Umbilical cord (tissue), 2 donors: Measurements from ENCODE around the gene C14orf119. TPM values are rescaled to one million over a fixed set of nuclear protein-coding genes. Genes with fewer than 3 reads are reported as not detected.

ENCODE experiments used
- DNase-seq: peaks from one replicate; pipeline ENCODE4 v3.0.0-alpha.2; 2015; ENCODE audit warnings: low spot score
- total RNA-seq: library from RNA; depleted of rRNA; stranded (reverse); fragments of >200 nt; gene quantifications from one replicate; pipeline ENCODE4 v1.2.3, GENCODE V29; 2014; ENCODE audit warnings: low replicate concordance; ENCODE audit not compliant: insufficient read depth

C14orf119 gene
- total RNA-seq, 1 donor from 2014 or later: 15.4 TPM

DNA sequence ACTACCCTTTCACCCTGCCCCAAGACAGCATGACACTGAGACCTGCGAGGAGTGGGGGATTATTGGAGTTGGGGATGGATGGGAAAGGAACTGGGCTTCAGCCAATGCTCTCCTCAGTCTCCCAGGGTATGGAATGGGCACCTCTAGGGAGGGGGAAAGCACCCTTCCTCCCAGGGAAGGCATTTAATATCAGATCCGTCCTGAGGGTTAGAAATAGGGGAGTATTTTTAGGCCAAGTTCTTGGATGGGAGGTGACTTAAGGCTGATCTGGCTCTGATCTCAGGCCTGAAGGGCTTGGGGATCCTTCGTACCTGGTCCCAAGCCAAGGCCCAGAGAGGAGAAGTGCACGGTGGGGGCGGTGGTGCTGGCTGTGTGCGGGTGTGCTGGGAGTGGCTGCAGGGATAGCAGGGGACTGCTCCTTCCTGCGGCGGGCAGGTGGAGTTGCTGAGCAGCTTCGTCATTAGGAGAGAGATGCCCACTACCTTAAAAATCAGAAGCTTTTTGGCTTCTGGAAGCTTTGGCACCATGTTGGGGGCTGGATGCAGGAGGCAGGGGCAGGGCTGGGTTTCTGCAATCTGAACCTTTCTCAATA lies 30.7 kb downstream of the C14orf119 start:
- no peak for DNase-seq

DNA sequence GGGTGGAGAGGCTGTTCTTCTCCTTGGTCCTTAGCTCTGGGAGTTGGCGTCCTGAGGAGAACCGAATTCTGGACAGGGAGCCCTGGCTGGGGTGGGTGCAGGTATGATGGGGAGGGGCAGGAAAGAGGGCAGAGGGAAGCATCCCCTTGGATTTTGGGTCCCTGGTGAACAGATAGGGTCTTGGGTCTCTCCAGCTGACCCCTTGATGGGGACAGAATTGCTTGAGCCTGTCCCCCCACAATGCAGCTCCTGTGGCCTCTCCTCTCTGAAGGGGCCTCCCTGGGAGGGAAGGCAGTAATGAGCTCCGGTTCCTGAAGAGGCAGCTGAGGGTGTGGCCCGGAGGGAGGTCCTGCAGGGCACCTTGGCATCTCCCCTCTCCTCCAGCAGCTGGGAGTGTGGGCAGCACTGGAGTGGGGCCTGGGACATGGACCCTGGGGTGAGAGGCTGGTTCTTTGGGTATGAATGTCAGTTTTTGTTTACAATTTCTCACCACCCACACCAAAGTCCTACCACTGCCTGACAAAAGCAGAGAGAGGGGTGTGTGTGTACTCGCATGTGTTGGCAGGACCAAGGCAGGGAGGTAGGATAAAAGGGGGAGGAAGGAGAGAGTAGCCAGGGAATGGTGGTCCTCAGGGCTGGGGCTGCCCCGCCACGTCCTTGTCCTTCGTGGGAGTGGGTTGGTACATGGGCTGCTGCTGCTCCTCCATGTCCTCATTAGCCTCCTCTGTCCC lies 31.4 kb downstream of the C14orf119 start:
- DNase-seq: no peak

DNA sequence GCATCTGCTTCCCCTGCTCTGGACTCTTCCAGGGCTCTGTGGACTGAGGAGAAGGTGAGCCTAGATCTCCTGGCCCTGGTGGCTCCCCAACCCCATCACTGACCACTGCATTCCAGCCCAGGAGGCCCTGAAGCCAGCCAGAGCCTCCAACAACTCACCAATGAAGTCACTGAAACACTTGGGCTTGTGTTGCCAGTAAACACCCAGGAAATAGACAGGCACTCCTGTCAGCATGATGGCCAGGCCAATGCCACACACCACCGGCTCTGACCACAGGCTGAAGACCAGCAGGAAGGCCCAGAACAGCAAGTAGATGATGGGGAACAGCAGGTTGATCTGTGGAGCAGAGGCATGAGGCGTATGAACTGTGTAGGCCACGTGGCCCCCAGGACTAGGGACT lies 32.6 kb downstream of the C14orf119 start:
- DNase-seq: no peak

GRCh38 chr14:23128969-23129758 lies 33.9 kb downstream of the C14orf119 start:
- no peak for DNase-seq

DNA sequence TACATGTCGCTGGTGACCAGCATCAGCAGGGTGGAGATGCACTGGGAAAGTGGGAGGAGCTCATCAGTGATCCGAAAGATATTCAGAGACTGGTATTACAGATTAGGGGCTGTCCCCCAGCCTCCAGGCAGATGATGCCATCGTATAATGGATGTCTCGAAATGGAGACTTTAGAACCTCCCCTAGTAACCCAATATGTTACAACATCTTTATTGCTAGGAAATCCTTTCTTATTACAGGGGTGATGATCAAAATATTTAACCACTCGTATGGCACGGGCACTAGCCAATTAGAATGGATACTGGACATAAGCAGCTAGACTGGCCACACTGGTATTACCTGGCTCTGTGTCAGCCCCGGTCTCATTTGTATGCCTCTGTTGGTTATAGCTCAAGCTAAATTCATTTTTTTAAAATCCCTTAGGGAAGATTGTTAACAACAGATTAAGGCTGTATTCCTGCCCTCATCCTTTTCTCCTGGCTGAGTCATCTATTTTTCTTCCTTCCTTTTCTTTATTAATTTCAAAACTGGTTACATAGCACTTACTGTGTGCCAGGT lies 34.5 kb downstream of the C14orf119 start:
- DNase-seq: no peak

GRCh38 chr14:23130871-23131270 lies 35.6 kb downstream of the C14orf119 start:
- DNase-seq: no peak

- DNase-seq: no peak
Observed at GRCh38 chr14:23131482-23131881, 36.2 kb downstream of the C14orf119 start.

DNA sequence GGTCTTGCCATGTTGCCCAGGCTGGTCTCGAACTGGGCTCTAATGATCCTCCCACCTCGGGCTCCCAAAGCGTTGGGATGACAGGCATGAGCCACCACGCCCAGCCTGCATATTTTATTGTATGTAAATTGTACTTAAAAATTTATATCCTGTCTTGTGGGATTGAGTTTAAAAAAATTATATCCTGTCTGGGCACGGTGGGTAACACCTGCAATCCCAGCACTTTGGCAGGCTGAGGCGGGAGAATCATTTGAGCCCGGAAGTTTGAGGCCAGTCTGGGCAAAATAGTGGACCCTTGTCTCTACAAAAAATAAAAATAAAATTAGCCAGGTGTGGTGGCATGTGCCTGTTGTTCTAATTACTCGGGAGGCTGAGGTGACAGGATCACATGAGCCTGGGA lies 37.7 kb downstream of the C14orf119 start:
- DNase-seq: no peak

DNA sequence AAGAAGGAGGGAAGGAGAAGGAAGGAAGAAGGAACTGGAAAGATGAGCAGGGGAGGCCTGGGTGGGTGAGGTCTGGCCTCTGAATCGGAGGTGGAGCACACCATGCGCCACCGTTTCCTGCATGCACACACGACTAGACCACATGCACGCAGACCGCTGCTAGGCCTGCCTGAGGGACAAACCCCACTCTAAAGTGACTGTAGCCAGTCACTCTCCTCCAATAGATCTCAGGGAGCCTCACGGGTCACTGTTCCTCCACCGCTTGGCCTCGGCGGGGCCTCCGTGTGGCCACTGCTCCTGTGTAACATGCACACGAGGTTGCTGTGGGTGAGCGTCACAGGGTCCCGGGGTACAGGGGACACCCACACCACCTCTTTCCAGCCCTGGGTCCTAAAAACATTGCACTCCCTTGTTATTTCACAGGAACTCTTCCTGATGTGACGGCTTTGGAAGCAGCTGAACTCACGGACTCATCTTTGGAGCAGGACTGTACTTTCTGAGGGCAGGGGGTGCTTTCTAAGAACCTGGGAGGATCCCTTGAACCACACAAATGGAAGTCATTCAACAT lies 41.3 kb downstream of the C14orf119 start:
- DNase-seq: no peak

DNA sequence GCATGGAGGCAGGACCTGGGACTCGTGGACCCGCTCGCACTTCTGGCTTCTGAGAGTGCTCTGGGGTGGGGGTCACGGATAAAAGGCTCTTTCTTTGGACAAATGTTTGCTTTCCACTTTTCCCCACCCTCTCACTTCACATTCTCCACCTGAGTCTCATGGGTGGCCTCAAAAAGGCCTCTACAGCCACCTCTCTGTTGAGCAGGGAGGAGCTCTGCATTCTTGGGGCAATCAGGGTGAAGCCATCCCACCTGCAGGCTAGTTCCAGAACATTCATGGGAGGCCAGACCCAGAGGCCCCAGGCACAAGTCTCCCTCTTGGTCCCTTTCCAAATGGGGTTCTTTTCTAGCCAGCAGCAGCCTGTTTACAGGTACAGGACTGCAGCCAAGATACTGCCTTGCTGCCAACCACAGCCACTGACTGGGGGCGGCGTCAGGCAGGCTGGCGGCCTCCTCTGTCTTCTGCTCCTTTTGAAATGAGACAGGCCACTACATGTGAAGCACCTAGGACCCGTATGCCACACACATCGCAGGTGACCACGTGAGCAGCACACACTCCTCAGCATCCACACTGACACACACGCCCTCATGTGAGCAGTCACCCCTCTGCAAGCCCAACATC lies 42.0 kb downstream of the C14orf119 start:
- DNase-seq: no peak

DNA sequence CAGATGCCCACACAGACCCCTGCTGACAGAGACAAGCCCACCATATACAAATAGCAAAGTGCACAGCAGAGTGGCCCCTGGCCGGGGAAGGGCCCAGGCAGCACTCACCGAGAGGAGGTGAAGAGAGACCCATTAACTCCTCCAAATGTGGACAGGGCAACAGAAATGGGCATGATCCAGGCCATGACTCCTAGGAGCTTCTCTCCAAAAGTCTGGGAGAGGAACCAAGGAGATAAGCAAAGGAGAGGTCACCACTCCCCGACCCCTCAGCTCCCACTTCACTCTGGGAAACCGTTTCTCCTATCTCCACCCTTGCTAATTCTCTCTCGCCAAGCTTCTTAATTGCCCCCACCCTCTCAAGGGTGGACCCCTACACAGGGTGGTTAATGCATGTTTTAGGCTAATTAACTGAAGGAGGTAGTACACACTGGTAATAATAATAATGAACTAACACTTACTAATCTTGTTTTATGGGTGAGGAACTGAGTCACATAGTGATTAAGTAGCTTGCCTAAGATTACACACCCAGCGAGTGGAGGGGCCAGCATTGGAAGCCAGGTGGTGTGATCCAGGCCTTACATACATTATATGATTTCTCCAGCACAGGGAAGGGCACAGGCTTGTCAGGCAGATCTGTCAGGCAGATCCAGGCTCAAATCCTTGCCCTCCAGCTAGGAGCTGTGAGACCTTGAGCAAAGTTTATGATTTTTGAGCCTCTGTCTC lies 42.7 kb downstream of the C14orf119 start:
- no peak for DNase-seq

DNA sequence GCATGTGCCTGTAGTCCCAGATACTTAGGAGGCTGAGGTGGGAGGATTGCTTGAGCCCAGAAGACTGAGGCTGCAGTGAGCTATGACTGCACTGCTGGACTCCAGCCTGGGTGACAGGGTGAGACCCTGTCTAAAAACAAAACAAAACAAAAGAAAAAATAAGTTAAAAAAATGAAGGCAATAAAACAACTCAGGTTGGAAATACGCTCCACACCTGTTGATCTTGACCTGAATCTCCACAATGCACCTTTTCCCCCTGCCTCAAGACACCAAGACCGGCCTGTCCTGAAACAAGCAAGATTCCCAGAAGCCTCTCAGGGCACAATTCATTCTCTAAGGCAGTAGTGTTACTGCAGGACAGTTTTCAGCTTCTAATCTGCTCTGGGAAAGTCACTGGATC lies 44.6 kb downstream of the C14orf119 start:
- no peak for DNase-seq

GRCh38 chr14:23140371-23140770 lies 45.1 kb downstream of the C14orf119 start:
- no peak for DNase-seq

DNA sequence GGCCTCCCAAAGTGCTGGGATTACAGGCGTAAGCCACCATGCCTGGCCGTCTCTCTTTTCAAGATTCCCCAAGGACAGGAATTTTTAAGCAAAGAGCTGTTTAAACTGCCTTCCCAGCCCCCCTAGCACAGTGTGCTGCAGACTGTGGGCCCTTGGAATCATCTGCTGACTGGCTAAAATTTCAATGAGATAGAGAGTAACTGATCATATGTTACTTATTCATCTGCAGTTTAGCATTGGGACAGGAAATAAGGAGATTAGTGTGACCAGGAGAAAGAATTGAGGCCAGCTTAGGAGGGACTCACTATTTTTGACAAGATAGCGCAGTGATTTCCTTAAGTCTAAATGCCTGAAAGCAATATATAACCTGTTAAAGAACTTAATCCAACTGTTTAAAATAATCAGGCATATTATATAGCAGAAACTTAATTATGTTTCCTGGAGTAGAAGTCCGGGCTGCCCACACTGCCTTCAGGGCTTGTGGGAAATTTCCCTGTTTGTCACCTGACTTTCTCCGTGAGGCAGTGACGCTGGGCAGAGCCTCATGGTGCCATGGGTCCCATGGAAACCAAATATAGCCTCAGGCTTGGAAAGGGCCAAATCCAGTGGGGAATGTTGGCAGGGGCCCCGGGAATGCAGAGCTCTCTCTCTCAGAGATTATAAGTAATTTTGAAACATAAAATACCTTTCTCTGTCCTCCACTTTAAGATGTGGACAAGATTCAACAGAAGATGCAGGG lies 46.6 kb downstream of the C14orf119 start:
- peak; percentile 69 for DNase-seq

- DNase-seq: no peak
Observed at GRCh38 chr14:23142826-23143225, 47.5 kb downstream of the C14orf119 start.

GRCh38 chr14:23143911-23144310 lies 48.6 kb downstream of the C14orf119 start:
- DNase-seq: peak; percentile 32

DNA sequence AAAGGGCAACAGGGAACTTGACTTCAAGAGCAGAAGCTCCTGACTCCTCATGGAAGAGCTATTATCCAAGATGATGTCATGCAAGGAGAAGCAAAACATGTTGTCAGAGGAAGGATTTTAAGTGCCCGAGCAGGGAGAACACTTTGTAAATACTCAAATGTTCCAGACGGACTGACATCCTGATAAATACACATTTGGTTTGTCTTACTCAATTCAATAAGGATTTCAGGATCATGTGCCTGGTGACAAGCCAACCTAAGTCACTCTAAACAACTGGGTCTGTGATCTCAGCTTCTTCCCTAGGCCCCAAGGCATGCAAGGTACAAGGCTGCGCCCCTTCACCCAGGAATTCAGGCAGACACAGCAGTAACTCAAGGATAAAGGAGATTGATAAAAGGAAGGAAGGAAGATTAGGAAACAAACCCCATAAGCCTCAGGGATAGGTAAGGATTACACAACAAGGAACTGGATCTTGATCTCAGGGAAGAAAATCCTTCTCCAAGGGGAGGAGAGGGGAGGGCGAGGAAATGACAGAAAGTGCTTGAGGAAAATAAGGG lies 50.6 kb downstream of the C14orf119 start:
- DNase-seq: peak; percentile 30

- no peak for DNase-seq
Observed at GRCh38 chr14:23146351-23146910, 51.1 kb downstream of the C14orf119 start.

- DNase-seq: no peak
Observed at GRCh38 chr14:23146980-23147379, 51.7 kb downstream of the C14orf119 start.

- DNase-seq: peak; percentile 57
Observed at GRCh38 chr14:23147676-23148075, 52.4 kb downstream of the C14orf119 start.
